Lower lobe of right lung (tissue), 2 donors: Measurements from ENCODE around the gene USP47. TPM values are rescaled to one million over a fixed set of nuclear protein-coding genes. Genes with fewer than 3 reads are reported as not detected.

Source experiments
- ATAC-seq, 2 donors: fragments of 200-7000 bp; cut with Tn5 transposase; one replicate each; pipeline ENCODE4 v1.9.1; 2020 to 2022; ENCODE audit warnings: mild to moderate bottlenecking in 2 of 2, moderate library complexity in 2 of 2
- DNase-seq: peaks from one replicate; pipeline ENCODE4 v3.0.0-alpha.2; 2020
- H3K27ac ChIP-seq: fragments of 200-600 bp; one replicate; pipeline ENCODE4 v1.8.0; 2022
- H3K27me3 ChIP-seq: fragments of 200-600 bp; one replicate; pipeline ENCODE4 v1.8.0; 2022; ENCODE audit warnings: low read depth
- H3K36me3 ChIP-seq: fragments of 200-600 bp; one replicate; pipeline ENCODE4 v1.8.0; 2022; ENCODE audit warnings: mild to moderate bottlenecking
- H3K4me1 ChIP-seq: fragments of 200-600 bp; one replicate; pipeline ENCODE4 v1.8.0; 2022
- H3K4me3 ChIP-seq: fragments of 200-600 bp; one replicate; pipeline ENCODE4 v1.8.0; 2022; ENCODE audit warnings: mild to moderate bottlenecking
- H3K9me3 ChIP-seq: fragments of 200-600 bp; one replicate; pipeline ENCODE4 v1.8.0; 2022
- CTCF ChIP-seq: fragments of 200-600 bp; IDR thresholded peaks from one replicate; pipeline ENCODE4 v1.8.0; 2022; ENCODE audit warnings: antibody characterized with exemption, mild to moderate bottlenecking
- intact Hi-C: fragments of 100-400 bp; cut with DNase I; formaldehyde crosslinking; loops from one replicate; pipeline ENCODE4 v1.11.0; 2022
- total RNA-seq: library from RNA; stranded (reverse); fragmentation: NEBNext Ultra II Directional; extraction: Animal tissue kit (Norgen Biotek cat#: 25700); gene quantifications from one replicate; pipeline ENCODE4 v1.2.1, GENCODE V29; 2021
- donor health status: DM: no; HTN: yes; CAD: no; lungs with severe emphysema.

The USP47 gene
- total RNA-seq, 1 donor from 2014 or later = 45.2 TPM

DNA sequence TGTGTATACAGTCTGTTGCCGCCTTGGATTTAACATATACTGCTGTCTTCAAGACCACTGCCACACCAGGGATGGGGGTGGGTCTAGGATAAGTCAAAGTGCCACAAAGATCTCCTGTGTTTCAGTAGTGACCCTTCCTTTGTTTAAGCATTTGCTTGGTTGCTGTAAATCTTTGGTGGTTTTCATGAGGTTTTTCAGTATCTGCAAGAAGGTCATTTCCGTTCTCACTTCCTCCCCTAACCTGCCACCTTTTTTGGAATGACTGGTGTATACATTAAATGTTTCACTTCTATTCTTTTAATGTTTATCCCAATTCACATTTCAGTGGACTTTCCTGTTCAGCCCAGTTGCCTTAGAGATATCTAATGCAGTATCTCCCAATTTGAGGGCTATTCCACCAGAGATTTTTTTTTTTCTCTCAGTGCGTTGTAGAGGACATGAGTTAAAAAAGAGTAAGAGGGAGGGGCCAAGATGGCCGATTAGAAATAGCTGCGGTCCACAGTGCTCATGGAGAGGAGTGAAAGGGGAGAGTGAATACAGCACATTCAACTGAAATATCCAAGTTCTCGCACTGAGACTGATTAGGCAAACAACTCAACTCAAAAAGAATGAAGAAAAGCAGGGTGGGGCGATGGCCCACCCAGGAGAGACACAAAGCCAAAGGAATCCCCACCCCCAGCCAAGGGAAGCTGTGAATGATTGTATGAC is 43.2 kb downstream of the USP47 start:
- intact Hi-C loops = no loop called here
- H3K4me3 ChIP-seq = no peak overlapping the region
- H3K4me1 ChIP-seq = peaks cover 12% of the 10 kb centered on the region
- peaks cover 51% of the 10 kb centered on the region for H3K36me3 ChIP-seq
- H3K27me3 ChIP-seq = no peaks in the 10 kb centered on the region
- H3K27ac ChIP-seq = no peak overlapping the region
- no peak for TF ChIP-seq CTCF
- ATAC-seq (no peak), DNase-seq (no peak)
- no peaks in the 10 kb centered on the region for H3K9me3 ChIP-seq

DNA sequence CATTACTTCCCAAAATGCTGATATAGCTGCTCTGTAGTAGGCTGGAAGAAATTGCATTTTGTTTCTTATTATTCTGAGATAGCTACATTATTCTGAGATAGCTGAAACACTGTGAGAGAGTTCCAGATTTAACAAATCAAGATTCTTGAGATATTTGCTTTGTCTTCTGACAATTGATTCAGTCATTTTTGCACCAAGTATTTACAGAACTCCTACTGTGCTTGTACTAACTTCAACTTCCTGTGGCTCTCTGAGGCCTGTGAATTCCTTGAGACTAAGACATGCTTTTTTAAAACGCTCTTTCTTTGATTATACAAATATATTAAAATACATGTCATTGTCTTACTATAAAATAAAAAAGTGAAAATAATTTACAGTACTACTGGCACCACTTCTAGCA is 52.7 kb downstream of the USP47 start:
- H3K9me3 ChIP-seq = no peaks in the 10 kb centered on the region
- intact Hi-C loops = no loop called here
- TF ChIP-seq CTCF = no peak
- H3K27me3 ChIP-seq = no peaks in the 10 kb centered on the region
- DNase-seq = no peak
- no peak overlapping the region for H3K27ac ChIP-seq
- peaks cover 13% of the 10 kb centered on the region for H3K4me1 ChIP-seq
- H3K4me3 ChIP-seq = no peak overlapping the region
- ATAC-seq = no peak
- peaks cover 42% of the 10 kb centered on the region for H3K36me3 ChIP-seq

GRCh38 chr11:11895672-11896071 is 53.9 kb downstream of the USP47 start:
- intact Hi-C loops = no loop called here
- no peak overlapping the region for H3K4me3 ChIP-seq
- TF ChIP-seq CTCF = no peak

GRCh38 chr11:11898648-11899047 is 56.9 kb downstream of the USP47 start:
- no peaks in the 10 kb centered on the region for H3K9me3 ChIP-seq
- H3K4me1 ChIP-seq = peaks cover 13% of the 10 kb centered on the region
- H3K27ac ChIP-seq = no peak overlapping the region
- no peak overlapping the region for H3K4me3 ChIP-seq
- no peak for TF ChIP-seq CTCF
- no peaks in the 10 kb centered on the region for H3K27me3 ChIP-seq
- ATAC-seq (peak; percentile 41 to 74), DNase-seq (no peak)
- intact Hi-C loops = no loop called here
- peaks cover 41% of the 10 kb centered on the region for H3K36me3 ChIP-seq

More at GRCh38 chr11:11895672-11896071, 53.9 kb downstream of the USP47 start:
- peaks cover 45% of the 10 kb centered on the region for H3K36me3 ChIP-seq
- DNase-seq = no peak
- no peaks in the 10 kb centered on the region for H3K27me3 ChIP-seq
- ATAC-seq = no peak
- H3K4me1 ChIP-seq = peaks cover 13% of the 10 kb centered on the region
- H3K27ac ChIP-seq = no peak overlapping the region
- no peaks in the 10 kb centered on the region for H3K9me3 ChIP-seq

DNA sequence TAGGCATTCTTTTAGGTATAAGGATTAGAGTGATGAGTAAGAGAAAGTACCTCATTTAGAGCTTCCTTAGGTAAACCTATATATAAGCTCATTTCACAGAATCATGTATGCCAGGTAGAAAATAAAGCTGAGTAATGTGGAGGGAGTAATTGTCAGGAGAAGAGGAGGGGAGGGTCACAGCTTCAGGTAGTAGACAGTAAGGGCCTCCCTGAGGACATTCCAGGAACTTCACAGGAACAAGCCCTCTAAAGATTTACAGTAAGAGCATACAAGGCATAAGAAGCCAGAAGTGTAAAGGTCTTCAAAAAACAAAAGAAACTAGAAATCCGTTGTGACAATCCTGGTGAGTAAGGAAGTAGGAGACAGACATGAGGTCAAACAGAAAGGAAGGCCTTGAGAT is 57.6 kb downstream of the USP47 start:
- ATAC-seq (peak; percentile 30 to 73), DNase-seq (no peak)
- Histone ChIP-seq H3K27ac (no peak overlapping the region), H3K36me3 (peaks cover 47% of the 10 kb centered on the region), H3K4me1 (peaks cover 9% of the 10 kb centered on the region), H3K9me3 (no peaks in the 10 kb centered on the region), H3K27me3 (no peaks in the 10 kb centered on the region), H3K4me3 (no peak overlapping the region)
- intact Hi-C loops = no loop called here
- TF ChIP-seq CTCF = peak; percentile 20
